ENCODE data around the gene CAMK2D.
A peak's percentile ranks its signal among the peaks of the same experiment; 100 is the strongest.

CAMK2D gene

DNA sequence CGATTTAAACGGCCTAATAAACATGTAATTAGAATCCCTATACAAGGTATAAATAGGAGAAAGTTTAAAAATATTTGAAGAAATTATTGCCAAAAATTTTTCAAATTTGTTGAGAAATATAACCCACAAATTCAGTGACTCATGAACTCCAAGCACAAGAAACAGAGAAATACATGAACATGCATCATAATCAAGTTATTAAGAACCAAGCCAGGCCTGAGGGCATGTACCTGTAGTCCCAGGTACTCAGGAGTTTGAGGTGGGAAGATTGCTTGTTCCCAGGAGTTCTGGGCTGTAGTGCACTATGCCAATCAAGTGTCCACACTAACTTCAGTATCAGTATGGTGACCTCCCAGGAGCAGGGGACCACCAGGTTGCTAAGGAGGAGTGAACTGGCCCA is 341.9 kb downstream of the CAMK2D start:
- DNase-seq, result no peak

- peak; percentile 93 for DNase-seq
Measured at GRCh38 chr4:113411496-113411938, 350.0 kb downstream of the CAMK2D start.

GRCh38 chr4:113410686-113411085 is 350.9 kb downstream of the CAMK2D start:
- DNase-seq, result no peak

- DNase-seq, result no peak
Measured at GRCh38 chr4:113409181-113409580, 352.4 kb downstream of the CAMK2D start.

GRCh38 chr4:113407409-113407808 is 354.1 kb downstream of the CAMK2D start:
- DNase-seq, result no peak

- no peak for DNase-seq
Measured at GRCh38 chr4:113406723-113407016, 354.9 kb downstream of the CAMK2D start.

GRCh38 chr4:113405874-113406722 is 355.4 kb downstream of the CAMK2D start:
- DNase-seq, result no peak

GRCh38 chr4:113404841-113405240 is 356.7 kb downstream of the CAMK2D start:
- no peak for DNase-seq

DNA sequence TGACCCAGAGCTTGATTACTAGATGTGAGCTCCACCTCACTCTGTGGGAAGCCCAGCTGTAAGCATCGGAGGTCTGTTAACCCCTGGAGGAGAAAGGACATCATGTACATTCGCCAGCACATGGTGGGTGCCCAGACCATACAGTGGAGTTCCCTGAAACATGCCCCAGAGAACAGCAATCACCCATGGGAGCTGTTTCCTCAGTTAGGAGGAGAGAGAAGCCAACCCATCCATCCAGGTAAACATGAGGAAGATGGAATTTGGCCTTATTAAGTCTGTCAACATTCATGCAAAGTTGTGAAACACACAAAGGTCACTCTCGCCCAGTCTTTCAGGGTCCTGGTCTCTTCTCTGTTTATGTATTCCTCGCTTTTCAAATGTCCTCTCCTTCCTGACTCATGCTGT is 357.4 kb downstream of the CAMK2D start:
- DNase-seq, result no peak

Data from fibroblast of skin of right quadriceps (primary cell).